Mesenchymal stem cell (in vitro differentiated cells and primary cell): ENCODE data around the gene WDR90.
A peak's percentile ranks its signal among the peaks of the same experiment; 100 is the strongest.

Source experiments
- DNase-seq: peaks from one replicate; pipeline ENCODE4 v3.0.0-alpha.2; 2013
- H2AFZ ChIP-seq: one replicate; pipeline ENCODE4 v1.6.1; 2013; ENCODE audit warnings: low read depth, mild to moderate bottlenecking, control low read depth, inconsistent platforms, low read length, moderate library complexity
- H2AK5ac ChIP-seq: 2 replicates; pipeline ENCODE4 v1.6.1; 2013; ENCODE audit warnings: low read length, moderate library complexity, mild to moderate bottlenecking, inconsistent platforms; ENCODE audit not compliant: severe bottlenecking
- H2BK120ac ChIP-seq: one replicate; pipeline ENCODE4 v1.6.1; 2013; ENCODE audit warnings: low read depth, mild to moderate bottlenecking, inconsistent platforms, low read length, moderate library complexity
- H2BK12ac ChIP-seq, 2 experiments: one replicate each; pipeline ENCODE4 v1.6.1; 2013; ENCODE audit warnings: inconsistent platforms in 2 of 2, low read length in 2 of 2, mild to moderate bottlenecking in 2 of 2, moderate library complexity in 2 of 2, control low read depth in 1 of 2
- H2BK15ac ChIP-seq: one replicate; pipeline ENCODE4 v1.6.1; 2013; ENCODE audit warnings: mild to moderate bottlenecking, low read depth, inconsistent platforms; ENCODE audit not compliant: poor library complexity, severe bottlenecking
- H2BK5ac ChIP-seq: 2 replicates; pipeline ENCODE4 v1.6.1; 2013; ENCODE audit warnings: low read depth, mild to moderate bottlenecking, low read length, control low read depth, inconsistent platforms; ENCODE audit not compliant: poor library complexity, severe bottlenecking
- H3K14ac ChIP-seq, 2 experiments: one replicate each; pipeline ENCODE4 v1.6.1; 2013; ENCODE audit warnings: inconsistent platforms in 2 of 2, low read length in 2 of 2, control low read depth in 1 of 2, mild to moderate bottlenecking in 1 of 2, moderate library complexity in 1 of 2
- H3K18ac ChIP-seq, 2 experiments: one replicate each; pipeline ENCODE4 v1.6.1; 2013; ENCODE audit warnings: inconsistent platforms in 2 of 2, low read length in 2 of 2, control low read depth in 1 of 2, low read depth in 1 of 2, mild to moderate bottlenecking in 1 of 2
- H3K23ac ChIP-seq, 2 experiments: one replicate each; pipeline ENCODE4 v1.6.1; 2013; ENCODE audit warnings: inconsistent platforms in 2 of 2, low read length in 2 of 2, mild to moderate bottlenecking in 2 of 2, moderate library complexity in 2 of 2, control low read depth in 1 of 2
- H3K27ac ChIP-seq: 2 replicates; pipeline ENCODE4 v1.5.1; 2013; ENCODE audit warnings: mild to moderate bottlenecking, moderate library complexity, low read length, control low read depth, inconsistent platforms; ENCODE audit not compliant: poor library complexity, severe bottlenecking
- H3K27me3 ChIP-seq, 2 experiments: 2 replicates each; pipeline versions ENCODE4 v1.6.1 to v1.7.0; 2013; ENCODE audit warnings: low read length in 2 of 2, mild to moderate bottlenecking in 2 of 2, moderate library complexity in 2 of 2, control low read depth in 1 of 2, inconsistent platforms in 1 of 2; ENCODE audit not compliant: control insufficient read depth in 1 of 2, insufficient read depth in 1 of 2
- H3K36me3 ChIP-seq, 2 experiments: 2 replicates each; pipeline versions ENCODE4 v1.6.1 to v1.7.0; 2013; ENCODE audit warnings: low read length in 2 of 2, control low read depth in 1 of 2, inconsistent platforms in 1 of 2, low read depth in 1 of 2, mild to moderate bottlenecking in 1 of 2; ENCODE audit not compliant: insufficient read depth in 2 of 2, control insufficient read depth in 1 of 2
- H3K4ac ChIP-seq, 2 experiments: one replicate each; pipeline ENCODE4 v1.6.1; 2013; ENCODE audit warnings: inconsistent platforms in 2 of 2, low read length in 2 of 2, mild to moderate bottlenecking in 2 of 2, moderate library complexity in 2 of 2, control low read depth in 1 of 2, low read depth in 1 of 2
- H3K4me1 ChIP-seq: 2 replicates; pipeline ENCODE4 v1.6.1; 2013; ENCODE audit warnings: low read depth, low read length, control low read depth; ENCODE audit not compliant: control insufficient read depth, insufficient read depth
- H3K4me2 ChIP-seq: 2 replicates; pipeline ENCODE4 v1.6.1; 2013; ENCODE audit warnings: low read length, mild to moderate bottlenecking, inconsistent platforms; ENCODE audit not compliant: poor library complexity, severe bottlenecking
- H3K4me3 ChIP-seq, 2 experiments: 2 replicates each; pipeline versions ENCODE4 v1.5.1 to v1.7.0; 2013; ENCODE audit warnings: low read length in 2 of 2, mild to moderate bottlenecking in 2 of 2, control low read depth in 1 of 2, low read depth in 1 of 2; ENCODE audit not compliant: insufficient read depth in 1 of 2
- H3K79me1 ChIP-seq: replicated peaks from 2 replicates; pipeline ENCODE4 v1.6.1; 2013; ENCODE audit warnings: mild to moderate bottlenecking, control low read depth, low read length, inconsistent platforms; ENCODE audit not compliant: poor library complexity, severe bottlenecking
- H3K9ac ChIP-seq: 2 replicates; pipeline ENCODE4 v1.7.0; 2013; ENCODE audit warnings: mild to moderate bottlenecking, low read length, moderate library complexity
- H3K9me3 ChIP-seq: 2 replicates; pipeline ENCODE4 v1.7.0; 2013; ENCODE audit warnings: mild to moderate bottlenecking, low read length; ENCODE audit not compliant: control insufficient read depth
- H4K8ac ChIP-seq: one replicate; pipeline ENCODE4 v1.6.1; 2013; ENCODE audit warnings: inconsistent platforms, mild to moderate bottlenecking, low read length, moderate library complexity
- H4K91ac ChIP-seq: one replicate; pipeline ENCODE4 v1.6.1; 2013; ENCODE audit warnings: mild to moderate bottlenecking, low read length, inconsistent platforms
- WGBS: methylation state at CpG from one replicate; pipeline ENCODE4 v1.1.7; 2013; ENCODE audit warnings: mixed read lengths; 5-methylcytosine and 5-hydroxymethylcytosine counted together

The WDR90 gene

GRCh38 chr16:704047-704446, 54.9 kb downstream of the WDR90 start:
- no peak overlapping the region for H3K23ac ChIP-seq
- WGBS: 78% methylated on average over 7 of the region's 7 CpGs
- H3K36me3 ChIP-seq: no peaks in the 10 kb centered on the region
- no peak overlapping the region for H3K18ac ChIP-seq
- H2AK5ac ChIP-seq: no peak overlapping the region
- H4K91ac ChIP-seq: no peak overlapping the region
- no peaks in the 10 kb centered on the region for H3K9me3 ChIP-seq
- no peak overlapping the region for H2AFZ ChIP-seq
- H2BK120ac ChIP-seq: no peak overlapping the region
- H2BK5ac ChIP-seq: no peak overlapping the region
- H3K27me3 ChIP-seq: peaks cover 85 to 86% of the 10 kb centered on the region in 2 experiments
- H3K4me2 ChIP-seq: no peak overlapping the region
- no peak overlapping the region for H3K14ac ChIP-seq
- H3K27ac ChIP-seq: no peak overlapping the region
- no peak overlapping the region for H3K4me3 ChIP-seq
- H4K8ac ChIP-seq: no peak overlapping the region
- H3K4me1 ChIP-seq: peaks cover 10% of the 10 kb centered on the region
- H3K9ac ChIP-seq: no peak overlapping the region
- no peak for DNase-seq
- no peak overlapping the region for H2BK12ac ChIP-seq
- H2BK15ac ChIP-seq: no peak overlapping the region
- H3K4ac ChIP-seq: no peak overlapping the region
- no peaks in the 10 kb centered on the region for H3K79me1 ChIP-seq

- Histone ChIP-seq H3K4ac (no peak overlapping the region), H2BK5ac (no peak overlapping the region), H3K23ac (no peak overlapping the region), H3K9me3 (no peaks in the 10 kb centered on the region), H2BK120ac (no peak overlapping the region), H2BK15ac (no peak overlapping the region), H3K9ac (no peak overlapping the region), H3K36me3 (no peaks in the 10 kb centered on the region), H4K8ac (no peak overlapping the region), H3K79me1 (no peaks in the 10 kb centered on the region), H3K18ac (no peak overlapping the region), H3K14ac (no peak overlapping the region), H3K4me3 (no peak overlapping the region), H3K4me2 (no peak overlapping the region), H3K27me3 (peaks cover 86 to 87% of the 10 kb centered on the region in 2 experiments), H2AK5ac (no peak overlapping the region), H2AFZ (no peak overlapping the region), H4K91ac (no peak overlapping the region), H3K4me1 (peaks cover 14% of the 10 kb centered on the region), H3K27ac (no peak overlapping the region), H2BK12ac (no peak overlapping the region)
- DNase-seq: no peak
- WGBS: 41% methylated on average over 28 of the region's 50 CpGs
Observed at GRCh38 chr16:704552-705380, 55.6 kb downstream of the WDR90 start.

DNA sequence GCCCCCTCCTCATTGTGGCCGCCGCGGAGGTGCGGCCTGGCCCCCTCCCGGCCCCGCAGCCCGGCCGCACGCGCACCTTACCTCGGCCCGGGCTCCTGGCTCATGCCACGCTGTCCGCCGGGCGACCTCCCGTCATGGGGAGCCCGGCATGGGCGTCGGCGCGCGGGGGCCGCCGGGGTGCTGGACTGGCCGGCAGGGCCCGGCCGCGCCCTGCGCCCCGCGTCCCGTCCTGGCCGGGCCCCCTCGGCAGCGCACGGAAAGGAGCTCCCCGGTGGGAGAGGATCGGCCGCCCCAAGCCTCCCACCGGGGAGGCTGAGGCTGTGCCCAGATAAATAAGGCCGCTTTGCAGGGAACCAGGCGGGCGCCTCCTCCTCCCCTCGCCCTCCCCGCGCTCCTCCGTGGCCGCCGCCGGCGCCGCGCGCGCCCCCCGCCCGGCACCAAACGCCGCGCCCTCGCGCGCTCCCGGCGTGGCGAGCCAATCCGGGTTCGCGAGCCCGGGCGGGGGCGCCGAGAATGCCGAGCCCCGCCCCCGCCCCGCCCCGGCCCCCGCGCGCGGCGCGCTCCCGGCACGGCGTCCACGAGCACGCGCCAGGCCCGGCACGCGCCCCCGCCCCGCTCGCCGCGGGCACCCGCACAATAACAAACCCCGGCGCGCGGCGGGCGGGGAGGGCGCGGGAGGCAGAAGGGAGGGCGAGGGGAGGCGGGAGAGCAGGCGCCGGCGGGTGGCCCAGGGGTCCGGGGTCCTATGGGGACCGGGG, 56.4 kb downstream of the WDR90 start, which contains the start of gene FBXL16:
FBXL16 (minus strand) TSS at position 371 of the 758 bp plus-strand sequence. CDS start 8,396 bp downstream, outside the sequence.
- Histone ChIP-seq H3K4me3 (no peak within 1 kb of the TSS), H2BK5ac (no peak within 1 kb of the TSS), H3K9me3 (no peaks in the 10 kb centered on the region), H4K8ac (no peak within 1 kb of the TSS), H3K23ac (no peak within 1 kb of the TSS), H3K18ac (no peak within 1 kb of the TSS), H3K27me3 (peaks cover 84 to 89% of the 10 kb centered on the region in 2 experiments), H2BK120ac (no peak within 1 kb of the TSS), H3K79me1 (no peaks in the 10 kb centered on the region), H3K4me1 (peaks cover 21% of the 10 kb centered on the region), H3K4ac (no peak within 1 kb of the TSS), H3K14ac (no peak within 1 kb of the TSS), H4K91ac (no peak within 1 kb of the TSS), H2AFZ (no peak within 1 kb of the TSS), H3K36me3 (no peaks in the 10 kb centered on the region), H2AK5ac (no peak within 1 kb of the TSS), H3K9ac (no peak within 1 kb of the TSS), H2BK12ac (no peak within 1 kb of the TSS), H3K27ac (no peak within 1 kb of the TSS), H2BK15ac (no peak within 1 kb of the TSS), H3K4me2 (peak within 1 kb of the TSS; percentile 35)
- DNase-seq: no peak
- 3% methylated on average over 41 of the region's 115 CpGs for WGBS
